Measurements from ENCODE around the gene ZNF737.

ZNF737 gene

GRCh38 chr19:20503476-20503875 is 62.1 kb downstream of the ZNF737 start:
- no peaks in the 10 kb centered on the region for H3K36me3 ChIP-seq (ENCODE audit: insufficient read depth)
- H3K27ac ChIP-seq, result no peak overlapping the region
- no peaks in the 10 kb centered on the region for H4K20me1 ChIP-seq (ENCODE audit: insufficient read depth)
- no peak overlapping the region for H3K4me3 ChIP-seq (IDR thresholded peaks at IDR 0.05; ENCODE audit: insufficient read depth, low read depth, low read length)
- no peaks in the 10 kb centered on the region for H3K27me3 ChIP-seq (ENCODE audit: insufficient read depth, low read depth)
- TF ChIP-seq, protein P1, sequence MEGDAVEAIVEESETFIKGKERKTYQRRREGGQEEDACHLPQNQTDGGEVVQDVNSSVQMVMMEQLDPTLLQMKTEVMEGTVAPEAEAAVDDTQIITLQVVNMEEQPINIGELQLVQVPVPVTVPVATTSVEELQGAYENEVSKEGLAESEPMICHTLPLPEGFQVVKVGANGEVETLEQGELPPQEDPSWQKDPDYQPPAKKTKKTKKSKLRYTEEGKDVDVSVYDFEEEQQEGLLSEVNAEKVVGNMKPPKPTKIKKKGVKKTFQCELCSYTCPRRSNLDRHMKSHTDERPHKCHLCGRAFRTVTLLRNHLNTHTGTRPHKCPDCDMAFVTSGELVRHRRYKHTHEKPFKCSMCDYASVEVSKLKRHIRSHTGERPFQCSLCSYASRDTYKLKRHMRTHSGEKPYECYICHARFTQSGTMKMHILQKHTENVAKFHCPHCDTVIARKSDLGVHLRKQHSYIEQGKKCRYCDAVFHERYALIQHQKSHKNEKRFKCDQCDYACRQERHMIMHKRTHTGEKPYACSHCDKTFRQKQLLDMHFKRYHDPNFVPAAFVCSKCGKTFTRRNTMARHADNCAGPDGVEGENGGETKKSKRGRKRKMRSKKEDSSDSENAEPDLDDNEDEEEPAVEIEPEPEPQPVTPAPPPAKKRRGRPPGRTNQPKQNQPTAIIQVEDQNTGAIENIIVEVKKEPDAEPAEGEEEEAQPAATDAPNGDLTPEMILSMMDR (conservative IDR thresholded peaks at IDR 0.05; ENCODE audit: low read depth, low read length), result no peak
- no peak overlapping the region for H3K4me2 ChIP-seq
- no peaks in the 10 kb centered on the region for H3K4me1 ChIP-seq (ENCODE audit: low read depth, poor library complexity, severe bottlenecking)
- no peak overlapping the region for H3K9ac ChIP-seq
- H3K79me2 ChIP-seq (ENCODE audit: insufficient read depth, low read depth), result no peaks in the 10 kb centered on the region
- H2AFZ ChIP-seq (ENCODE audit: low read depth), result no peak overlapping the region
